ENCODE data around the gene PLPPR1.

GRCh38 chr9:101062686-101063085 lies 34.2 kb downstream of the PLPPR1 start:
- TF ChIP-seq POLR2A (IDR thresholded peaks at IDR 0.05) (no peak), EP300 (IDR thresholded peaks at IDR 0.05) (no peak)
- TF ChIP-seq, protein P1, sequence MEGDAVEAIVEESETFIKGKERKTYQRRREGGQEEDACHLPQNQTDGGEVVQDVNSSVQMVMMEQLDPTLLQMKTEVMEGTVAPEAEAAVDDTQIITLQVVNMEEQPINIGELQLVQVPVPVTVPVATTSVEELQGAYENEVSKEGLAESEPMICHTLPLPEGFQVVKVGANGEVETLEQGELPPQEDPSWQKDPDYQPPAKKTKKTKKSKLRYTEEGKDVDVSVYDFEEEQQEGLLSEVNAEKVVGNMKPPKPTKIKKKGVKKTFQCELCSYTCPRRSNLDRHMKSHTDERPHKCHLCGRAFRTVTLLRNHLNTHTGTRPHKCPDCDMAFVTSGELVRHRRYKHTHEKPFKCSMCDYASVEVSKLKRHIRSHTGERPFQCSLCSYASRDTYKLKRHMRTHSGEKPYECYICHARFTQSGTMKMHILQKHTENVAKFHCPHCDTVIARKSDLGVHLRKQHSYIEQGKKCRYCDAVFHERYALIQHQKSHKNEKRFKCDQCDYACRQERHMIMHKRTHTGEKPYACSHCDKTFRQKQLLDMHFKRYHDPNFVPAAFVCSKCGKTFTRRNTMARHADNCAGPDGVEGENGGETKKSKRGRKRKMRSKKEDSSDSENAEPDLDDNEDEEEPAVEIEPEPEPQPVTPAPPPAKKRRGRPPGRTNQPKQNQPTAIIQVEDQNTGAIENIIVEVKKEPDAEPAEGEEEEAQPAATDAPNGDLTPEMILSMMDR (IDR thresholded peaks at IDR 0.05): no peak
